PC-3 (cell line): ENCODE measurements around the gene TMEFF2.

Experiments used
- CTCF ChIP-seq: fragments of 300-600 bp; sonication (generic); conservative IDR thresholded peaks from 2 replicates; pipeline ENCODE4 v1.5.1; 2017; ENCODE audit warnings: antibody characterized with exemption, low read depth, mild to moderate bottlenecking, low read length
- EZH2 ChIP-seq: fragments of 300-600 bp; sonication (generic); IDR thresholded peaks from one replicate; pipeline ENCODE4 v1.6.1; 2017; ENCODE audit warnings: antibody characterized with exemption, mild to moderate bottlenecking, low read length; ENCODE audit not compliant: unreplicated experiment
- EZH2phosphoT487 ChIP-seq: fragments of 300-600 bp; sonication (generic); IDR thresholded peaks from 2 replicates; pipeline ENCODE4 v1.6.1; 2018; ENCODE audit warnings: mild to moderate bottlenecking, antibody characterized with exemption, low read length, borderline replicate concordance

- TF ChIP-seq CTCF = no peak
- no peak for TF ChIP-seq EZH2phosphoT487
- TF ChIP-seq EZH2 = no peak
These were observed 289.4 kb downstream of the TMEFF2 start for GRCh38 chr2:191905336-191905735.
